ENCODE data around the gene COPZ1.

The COPZ1 gene

DNA sequence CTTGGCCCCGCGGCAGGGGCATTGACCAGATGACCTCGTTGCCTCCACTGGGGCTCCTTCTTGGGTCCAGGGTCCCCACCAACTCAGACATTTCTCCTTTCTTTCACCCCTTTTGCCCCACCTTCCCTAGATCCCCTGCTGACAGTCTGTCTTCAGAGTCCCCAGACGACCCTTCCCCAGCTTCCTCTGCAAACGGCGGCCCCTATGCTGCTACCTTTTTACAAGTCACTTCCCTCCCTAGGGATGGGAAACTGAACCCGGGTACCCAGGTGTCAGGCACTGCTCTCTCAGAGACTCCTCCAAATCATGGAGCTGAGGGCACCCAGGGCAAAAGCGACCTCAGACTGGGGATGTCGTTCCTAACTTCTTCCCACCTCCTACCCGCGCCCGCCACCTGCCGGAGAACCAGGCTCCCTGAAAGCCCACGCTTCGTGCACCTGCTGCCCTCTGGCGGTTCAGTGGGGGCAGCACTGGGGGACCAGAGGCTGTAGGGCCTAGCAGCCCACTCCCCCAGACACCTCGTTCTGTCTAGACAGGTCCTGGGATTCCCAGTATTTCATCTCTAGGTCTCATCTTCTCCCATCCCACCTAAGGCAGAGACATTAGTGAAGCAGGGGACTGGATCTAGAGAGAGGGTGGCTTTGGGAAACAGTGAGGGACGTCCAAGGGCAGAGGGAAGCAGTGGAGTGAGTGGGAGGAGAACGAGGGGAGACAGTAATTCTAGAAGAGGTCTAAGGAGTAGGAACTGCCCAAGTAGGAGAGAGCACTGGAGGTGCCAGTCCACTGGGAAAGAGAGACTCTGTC, 54.7 kb downstream of the COPZ1 start:
- no peak for DNase-seq

DNA sequence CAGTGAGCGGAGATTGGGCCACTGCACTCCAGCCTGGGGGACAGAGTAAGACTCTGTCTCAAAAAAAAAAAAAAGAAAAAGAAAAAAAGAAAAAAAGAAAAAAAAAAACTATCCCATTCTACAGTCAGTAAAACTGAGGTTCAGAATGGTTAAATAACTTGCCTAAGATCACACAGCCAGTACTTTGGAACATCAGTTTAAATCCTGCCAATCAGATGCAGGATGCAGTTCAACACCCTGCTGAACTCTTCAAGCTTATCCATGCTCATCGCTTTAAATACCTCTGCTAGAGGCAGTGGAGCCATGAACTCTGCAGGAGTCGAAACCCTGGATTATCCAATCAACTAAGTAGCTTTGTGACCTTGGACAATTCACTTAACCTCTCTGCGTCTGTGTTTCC, 56.2 kb downstream of the COPZ1 start:
- DNase-seq, result no peak

DNA sequence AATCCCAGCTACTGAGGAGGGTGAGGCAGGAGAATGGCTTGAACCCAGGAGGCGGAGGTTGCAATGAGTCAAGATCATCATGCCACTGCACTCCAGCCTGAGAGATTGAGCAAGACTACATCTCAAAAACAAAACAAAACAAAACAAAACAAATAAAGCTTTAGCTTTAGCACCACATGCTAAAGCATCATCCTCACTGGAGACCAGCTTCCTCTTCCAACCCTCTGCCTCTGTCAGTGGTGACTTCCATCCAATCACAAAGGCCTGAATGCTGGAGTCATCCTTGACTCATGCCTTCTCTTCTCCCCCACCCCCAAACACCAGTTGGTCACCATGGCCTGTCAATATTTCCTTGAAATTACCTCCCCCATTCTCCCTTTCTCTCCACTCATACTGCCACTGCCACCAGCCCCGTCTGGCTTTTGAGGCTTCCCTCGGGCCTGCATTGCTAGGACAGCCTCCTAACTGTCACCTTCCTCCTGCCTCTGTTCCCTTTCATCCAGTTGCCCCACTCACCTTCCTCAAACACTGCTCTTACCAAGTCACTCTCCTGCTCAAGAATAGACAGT, 58.2 kb downstream of the COPZ1 start:
- peak; percentile 78 for DNase-seq

- DNase-seq, result peak; percentile 94
Measured at GRCh38 chr12:54384591-54385041, 59.7 kb downstream of the COPZ1 start, which contains the start of gene ZNF385A. ZNF385A (minus strand) TSS chr12:54384733; CDS start chr12:54384514, 219 bp downstream.

DNA sequence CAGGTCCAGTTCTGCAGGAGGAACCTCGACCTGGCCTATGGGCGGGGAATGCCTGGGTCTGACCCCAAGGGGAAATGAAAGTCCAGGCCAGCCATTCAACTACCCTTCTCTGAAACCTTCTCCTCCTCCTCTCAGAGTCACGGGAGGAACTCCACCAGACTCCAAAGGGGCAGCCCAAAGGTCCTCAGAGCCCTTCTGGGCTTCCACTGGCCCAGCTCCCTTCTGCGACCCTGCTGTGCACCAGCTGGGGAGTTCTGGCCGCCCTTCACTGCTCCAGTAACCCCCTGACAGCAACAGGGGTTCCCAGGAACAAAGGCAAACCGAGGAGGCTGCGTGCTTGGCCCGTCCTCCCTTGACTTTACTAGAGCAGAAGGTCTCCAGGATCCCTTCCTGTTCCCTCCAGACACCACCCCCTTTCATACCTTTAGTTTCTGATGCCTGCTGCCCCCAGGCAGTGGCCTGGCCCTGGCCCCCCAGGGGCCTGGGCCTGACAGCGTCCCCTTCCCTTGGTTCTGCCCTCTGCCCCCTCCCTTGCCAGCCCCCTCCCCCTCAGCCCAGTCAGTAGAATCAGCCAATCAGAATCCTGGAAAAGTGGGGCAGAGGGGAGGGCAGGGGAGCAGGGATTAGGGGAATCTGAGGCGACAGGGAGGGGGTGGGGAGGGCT, 60.5 kb downstream of the COPZ1 start:
- DNase-seq, result no peak

- no peak for DNase-seq
Measured at GRCh38 chr12:54386403-54387113, 61.6 kb downstream of the COPZ1 start.

DNA sequence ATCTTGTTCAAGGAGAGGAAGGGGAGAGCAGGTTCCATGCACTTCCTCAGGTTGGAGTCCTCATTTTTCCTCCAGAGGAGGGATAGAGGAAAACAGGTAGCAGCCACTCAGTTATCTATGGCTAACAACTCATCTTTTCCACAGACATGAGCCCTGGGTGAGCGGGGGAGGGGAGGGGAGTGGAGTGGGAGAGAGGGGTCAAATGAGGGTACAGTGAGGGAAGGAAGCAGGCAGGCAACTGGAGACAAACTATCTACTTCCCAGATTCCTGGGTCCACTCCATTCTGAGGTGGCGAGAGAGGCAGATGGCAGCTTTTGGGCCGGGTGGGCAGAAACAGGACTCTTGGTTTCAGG, 62.2 kb downstream of the COPZ1 start:
- DNase-seq, result no peak

DNA sequence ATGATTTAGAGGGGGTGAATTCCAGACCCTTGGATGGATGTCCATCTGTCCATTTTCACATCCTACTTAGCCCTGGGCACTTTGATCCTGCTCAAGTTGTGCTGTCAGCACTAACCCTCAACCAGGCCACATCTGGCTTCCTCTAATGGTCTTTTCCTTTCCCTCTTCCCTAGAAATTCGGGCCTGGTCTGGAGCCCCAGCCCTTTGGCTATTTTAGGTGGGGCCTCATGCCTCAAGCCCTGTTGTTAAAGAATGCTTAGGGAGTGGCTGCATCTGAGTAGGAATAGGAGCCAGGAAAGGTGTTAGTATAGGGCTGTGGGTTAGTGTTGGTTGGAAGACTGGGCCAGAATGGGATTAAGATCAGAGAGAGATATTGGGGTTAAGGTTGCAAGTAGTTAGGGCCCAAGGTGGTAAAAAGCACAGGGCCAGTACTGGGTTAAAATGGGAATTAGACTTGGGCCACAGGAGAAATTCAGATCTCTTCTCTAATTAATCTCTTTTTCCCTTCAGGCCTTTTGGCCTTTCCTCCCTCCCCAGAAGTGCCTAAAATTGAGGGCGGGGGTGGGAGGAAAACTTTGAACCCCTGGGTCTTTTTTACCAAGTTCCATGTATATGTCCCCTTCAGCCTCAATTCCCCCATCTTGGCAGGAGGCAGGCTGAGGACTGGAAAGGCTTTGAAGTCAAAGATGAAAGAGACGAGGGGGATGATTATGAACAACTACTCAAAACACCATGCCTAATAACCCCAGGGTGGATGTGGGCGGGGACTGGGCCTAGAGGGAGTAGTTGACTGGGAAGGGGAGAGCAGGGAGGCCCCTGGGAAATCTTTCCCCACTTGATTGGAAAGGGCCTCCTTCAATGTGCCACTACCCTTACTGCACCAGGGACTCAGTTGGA, 63.6 kb downstream of the COPZ1 start:
- no peak for DNase-seq

- no peak for DNase-seq
Measured at GRCh38 chr12:54389134-54389508, 64.2 kb downstream of the COPZ1 start.

- DNase-seq, result no peak
Measured at GRCh38 chr12:54389607-54390175, 64.8 kb downstream of the COPZ1 start.

DNA sequence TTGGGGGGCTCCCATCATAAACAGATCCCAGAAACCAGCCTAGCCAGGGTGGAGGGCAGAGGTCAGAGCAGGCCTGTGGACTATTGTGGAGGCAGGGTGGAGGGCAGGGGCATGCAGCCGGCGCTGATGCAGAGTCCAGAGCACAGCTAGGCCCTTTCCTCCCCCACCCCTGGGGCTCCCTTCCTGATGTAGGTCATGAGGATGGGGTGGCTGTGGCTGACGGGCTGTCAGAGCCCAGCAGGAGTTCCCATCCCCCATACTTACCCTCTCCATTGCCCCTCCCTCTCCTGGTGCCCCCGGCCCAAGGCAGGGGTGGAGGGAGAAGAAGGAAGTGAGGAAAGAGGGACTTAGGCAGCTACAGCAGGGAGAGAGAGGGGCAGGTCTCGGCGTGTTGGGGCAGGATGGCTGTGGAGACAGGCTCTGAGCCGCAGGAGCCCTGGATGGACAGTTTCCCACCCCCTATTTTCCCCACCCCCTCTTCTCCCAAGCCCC, 65.3 kb downstream of the COPZ1 start:
- no peak for DNase-seq

DNA sequence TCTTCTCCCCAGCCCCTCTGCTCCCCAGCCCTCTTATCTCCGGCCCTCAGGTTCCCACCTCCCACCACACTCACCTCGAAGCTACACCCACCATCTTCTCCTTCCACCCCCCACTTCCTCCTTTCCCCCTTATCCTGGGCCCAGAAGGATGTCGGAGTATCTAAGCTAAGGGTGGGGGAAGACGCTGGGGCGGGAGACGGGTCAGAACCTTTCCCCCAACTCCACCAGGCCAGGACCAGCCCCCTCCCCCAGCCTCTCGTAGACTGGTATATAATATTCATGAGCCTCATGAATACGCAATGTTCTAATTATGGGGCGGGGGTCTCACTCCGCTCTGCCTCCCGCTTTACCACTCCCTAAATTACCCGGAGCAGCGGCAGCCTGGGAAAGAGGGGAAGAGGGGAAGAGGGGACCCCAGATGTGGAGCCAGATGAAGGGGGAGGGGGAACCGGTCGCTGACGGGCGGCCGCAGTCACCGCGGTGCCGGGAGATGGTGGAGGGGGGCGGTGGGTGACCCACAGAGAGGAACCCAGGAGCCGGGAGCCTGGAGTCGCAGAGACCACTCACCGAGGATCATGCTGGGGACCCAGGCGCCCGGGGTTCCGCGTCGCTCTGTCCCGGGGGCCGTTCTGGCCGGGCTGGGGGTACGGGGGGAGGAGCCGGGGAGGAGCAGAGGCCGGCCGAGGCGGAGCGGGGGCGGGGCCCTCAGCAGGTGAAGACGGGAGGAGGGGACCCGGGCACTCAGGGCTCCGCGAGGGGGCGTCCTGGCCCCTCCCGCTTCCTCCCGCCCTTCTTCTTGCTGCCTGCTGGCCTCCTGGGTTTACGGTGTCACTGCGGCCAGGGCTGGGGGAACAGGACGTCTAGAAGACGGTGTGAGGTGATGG, 66.0 kb downstream of the COPZ1 start:
- DNase-seq, result no peak

DNA sequence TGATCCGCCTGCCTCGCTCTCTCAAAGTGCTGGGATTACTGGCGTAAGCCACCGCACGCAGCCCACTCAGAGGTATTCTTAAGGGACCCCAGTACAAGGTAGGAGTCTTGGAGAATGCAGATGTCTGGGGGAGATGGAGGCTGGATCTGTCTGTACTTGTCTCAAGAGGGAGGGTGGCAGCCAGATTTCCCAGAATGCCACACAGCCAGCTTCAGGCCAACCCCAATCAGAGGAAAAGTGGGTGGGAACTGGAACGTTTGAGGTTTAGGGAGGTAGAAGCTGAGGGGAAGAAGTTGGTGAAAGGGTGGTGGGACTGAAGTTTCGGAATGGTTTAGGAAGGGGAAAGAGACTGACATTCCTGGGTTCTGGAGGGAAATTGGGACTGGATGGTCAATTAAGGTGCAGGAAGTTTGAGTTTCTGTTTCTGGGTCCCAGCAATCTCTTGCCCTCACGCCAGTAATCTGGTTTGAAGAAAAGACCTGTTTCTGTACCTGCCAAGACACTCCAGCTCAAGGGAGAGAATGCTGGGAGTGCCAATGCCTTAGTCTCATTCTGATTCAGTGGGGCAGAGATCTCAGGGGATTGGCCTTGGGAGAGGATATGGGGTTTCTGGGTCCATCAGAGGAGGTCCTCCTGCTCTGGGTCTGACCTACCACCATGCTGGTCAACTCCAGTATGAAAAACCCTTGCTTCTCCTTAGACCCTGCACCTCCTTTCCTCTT, 67.7 kb downstream of the COPZ1 start:
- DNase-seq, result no peak

GRCh38 chr12:54393207-54393609, 68.3 kb downstream of the COPZ1 start:
- DNase-seq, result no peak

DNA sequence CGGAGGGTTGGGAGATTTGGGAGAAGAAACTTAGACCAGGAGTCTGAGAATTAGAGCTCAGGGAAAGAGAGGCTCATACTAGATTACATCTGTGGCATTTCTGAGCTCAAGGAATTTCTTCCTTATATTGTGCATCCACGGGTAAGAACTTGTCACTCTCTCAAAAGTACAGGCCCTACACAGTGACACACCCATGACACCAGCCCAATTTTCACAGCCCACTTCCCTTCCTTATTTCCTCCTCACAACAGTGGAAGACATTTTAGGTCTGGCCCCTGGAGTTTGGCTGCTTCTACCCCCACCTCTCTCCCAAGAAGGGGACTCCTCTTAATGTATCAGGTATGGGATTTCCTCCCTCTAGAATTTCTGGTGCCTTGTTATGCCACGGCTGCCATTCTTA, 68.8 kb downstream of the COPZ1 start:
- DNase-seq, result no peak

- DNase-seq, result no peak
Measured at GRCh38 chr12:54394281-54394719, 69.4 kb downstream of the COPZ1 start.

- DNase-seq, result no peak
Measured at GRCh38 chr12:54394986-54395385, 70.1 kb downstream of the COPZ1 start.

GRCh38 chr12:54395545-54395944, 70.6 kb downstream of the COPZ1 start:
- no peak for DNase-seq

DNA sequence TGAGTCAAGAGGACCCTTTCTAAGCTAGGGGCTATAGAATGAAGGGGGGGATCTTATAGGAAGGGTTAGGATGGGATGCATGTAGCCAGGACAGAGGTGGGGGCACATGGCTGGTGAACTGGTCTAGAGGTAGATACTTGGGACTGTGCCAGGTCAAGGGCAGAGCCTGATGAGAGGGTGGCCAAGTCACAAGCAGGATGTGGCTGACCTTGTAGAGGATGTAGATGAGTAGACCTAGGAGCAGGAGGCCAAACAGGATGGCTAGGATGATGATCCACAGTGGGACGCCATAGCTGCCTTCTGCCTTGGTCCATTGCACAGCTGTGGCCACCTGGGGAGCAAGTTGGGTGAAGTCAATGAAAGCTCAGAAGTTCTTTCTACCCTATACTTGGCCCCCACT, 72.2 kb downstream of the COPZ1 start:
- DNase-seq, result no peak

GRCh38 chr12:54398218-54398617, 73.3 kb downstream of the COPZ1 start:
- DNase-seq, result no peak

Data from SIG-M5 (cell line).